ENCODE results near the gene SSX5.
"Not testable (repeated sequence)": the region's sequence is repeated elsewhere in the genome, so short reads cannot be mapped to it uniquely, and the experiment has no call there.

The SSX5 gene, protein sequence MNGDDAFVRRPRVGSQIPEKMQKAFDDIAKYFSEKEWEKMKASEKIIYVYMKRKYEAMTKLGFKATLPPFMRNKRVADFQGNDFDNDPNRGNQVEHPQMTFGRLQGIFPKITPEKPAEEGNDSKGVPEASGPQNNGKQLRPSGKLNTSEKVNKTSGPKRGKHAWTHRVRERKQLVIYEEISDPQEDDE

GRCh38 chrX:48196745-48197201 lies at the start of gene SSX5:
Gene SSX5 (minus strand): TSS chrX:48196795. CDS start chrX:48195358, 1,437 bp downstream.
- DNase-seq (ENCODE audit: extremely low spot score, insufficient read length, low read depth) (no peak), FAIRE-seq (no peak)

- not testable (repeated sequence) for DNase-seq (ENCODE audit: extremely low spot score, insufficient read length, low read depth); FAIRE-seq
These were observed 27.6 kb upstream of the SSX5 start for GRCh38 chrX:48224196-48224595.

GRCh38 chrX:48214341-48214740 lies 17.7 kb upstream of the SSX5 start:
- not testable (repeated sequence) for FAIRE-seq; DNase-seq (ENCODE audit: extremely low spot score, insufficient read length, low read depth)

DNA sequence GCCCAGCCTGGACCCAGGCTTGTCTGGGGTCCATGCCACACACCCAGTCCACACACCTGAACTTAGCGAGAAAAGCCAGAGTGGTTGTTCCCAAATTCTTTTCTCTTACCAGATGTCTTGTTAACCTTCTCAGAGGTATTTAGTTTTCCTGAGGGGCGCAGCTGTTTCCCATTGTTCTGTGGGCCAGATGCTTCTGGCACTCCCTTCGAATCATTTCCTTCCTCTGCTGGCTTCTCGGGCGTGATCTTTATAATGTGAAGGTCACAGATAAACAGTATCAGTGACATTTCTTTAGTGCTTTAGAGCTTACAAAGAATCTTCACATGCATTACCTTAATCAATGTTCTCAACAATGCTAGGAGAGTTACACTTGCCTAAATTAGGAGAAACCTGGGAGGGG lies 6.6 kb downstream of the SSX5 start:
- not testable (repeated sequence) for DNase-seq (ENCODE audit: extremely low spot score, insufficient read length, low read depth); FAIRE-seq

GRCh38 chrX:48181882-48182281 lies 14.7 kb downstream of the SSX5 start:
- not testable (repeated sequence) for DNase-seq (ENCODE audit: extremely low spot score, insufficient read length, low read depth); FAIRE-seq

- DNase-seq (ENCODE audit: extremely low spot score, insufficient read length, low read depth) (no peak), FAIRE-seq (no peak)
These were observed 15.8 kb downstream of the SSX5 start for GRCh38 chrX:48180811-48181210.

- no peak for FAIRE-seq
- no peak for DNase-seq (ENCODE audit: extremely low spot score, insufficient read length, low read depth)
These were observed 16.9 kb downstream of the SSX5 start for GRCh38 chrX:48179691-48180090.

DNA sequence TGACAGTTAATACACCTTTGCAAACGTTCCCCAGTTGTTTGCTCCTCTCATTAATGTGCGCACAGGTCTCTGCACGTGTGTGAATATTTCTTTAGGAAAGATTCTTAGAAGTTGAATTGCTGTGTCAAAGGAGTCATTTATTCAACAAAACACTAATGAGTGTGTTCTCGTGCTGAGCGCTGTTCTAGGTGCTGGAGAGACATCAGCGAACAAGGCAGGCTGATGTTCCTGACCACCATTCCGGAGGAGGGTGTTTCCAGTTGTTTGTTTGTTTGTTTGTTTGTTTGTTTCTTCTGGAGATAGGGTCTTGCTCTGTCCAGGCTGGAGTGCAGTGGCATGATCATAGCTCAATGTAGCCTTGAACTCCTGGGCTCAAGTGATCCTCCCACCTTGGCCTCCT lies 30.3 kb downstream of the SSX5 start:
- not testable (repeated sequence) for DNase-seq (ENCODE audit: extremely low spot score, insufficient read length, low read depth); FAIRE-seq

DNA sequence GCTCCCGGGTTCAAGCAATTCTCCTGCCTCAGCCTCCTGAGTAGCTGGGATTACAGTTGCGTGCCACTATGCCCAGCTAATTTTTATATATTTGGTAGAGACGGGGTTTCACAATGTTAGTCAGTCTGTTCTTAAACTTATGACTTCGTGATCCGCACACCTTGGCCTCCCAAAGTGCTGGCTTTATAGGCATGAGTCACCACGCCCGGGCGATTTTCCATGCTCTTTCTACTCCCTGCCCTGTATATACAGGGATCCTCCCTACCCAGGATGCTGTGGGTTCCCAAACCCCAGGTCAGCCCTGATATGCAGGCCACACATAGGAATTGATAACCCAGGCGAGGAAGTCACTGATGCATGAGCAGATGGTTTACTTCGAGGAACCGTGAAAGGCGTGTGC lies 31.4 kb downstream of the SSX5 start:
- no peak for FAIRE-seq
- DNase-seq (ENCODE audit: extremely low spot score, insufficient read length, low read depth): no peak

- no peak for FAIRE-seq
- DNase-seq (ENCODE audit: extremely low spot score, insufficient read length, low read depth): no peak
These were observed 40.6 kb downstream of the SSX5 start for GRCh38 chrX:48156014-48156413.

- DNase-seq (ENCODE audit: extremely low spot score, insufficient read length, low read depth) (no peak), FAIRE-seq (no peak)
These were observed 41.8 kb downstream of the SSX5 start for GRCh38 chrX:48154796-48155195.

- no peak for FAIRE-seq
These were observed 42.8 kb downstream of the SSX5 start for GRCh38 chrX:48153769-48154168.

GRCh38 chrX:48142697-48143096 lies 53.9 kb downstream of the SSX5 start:
- peak; percentile 68 for FAIRE-seq
- DNase-seq (ENCODE audit: extremely low spot score, insufficient read length, low read depth): not testable (repeated sequence)

More at GRCh38 chrX:48153769-48154168, 42.8 kb downstream of the SSX5 start:
- DNase-seq (ENCODE audit: extremely low spot score, insufficient read length, low read depth): no peak

DNA sequence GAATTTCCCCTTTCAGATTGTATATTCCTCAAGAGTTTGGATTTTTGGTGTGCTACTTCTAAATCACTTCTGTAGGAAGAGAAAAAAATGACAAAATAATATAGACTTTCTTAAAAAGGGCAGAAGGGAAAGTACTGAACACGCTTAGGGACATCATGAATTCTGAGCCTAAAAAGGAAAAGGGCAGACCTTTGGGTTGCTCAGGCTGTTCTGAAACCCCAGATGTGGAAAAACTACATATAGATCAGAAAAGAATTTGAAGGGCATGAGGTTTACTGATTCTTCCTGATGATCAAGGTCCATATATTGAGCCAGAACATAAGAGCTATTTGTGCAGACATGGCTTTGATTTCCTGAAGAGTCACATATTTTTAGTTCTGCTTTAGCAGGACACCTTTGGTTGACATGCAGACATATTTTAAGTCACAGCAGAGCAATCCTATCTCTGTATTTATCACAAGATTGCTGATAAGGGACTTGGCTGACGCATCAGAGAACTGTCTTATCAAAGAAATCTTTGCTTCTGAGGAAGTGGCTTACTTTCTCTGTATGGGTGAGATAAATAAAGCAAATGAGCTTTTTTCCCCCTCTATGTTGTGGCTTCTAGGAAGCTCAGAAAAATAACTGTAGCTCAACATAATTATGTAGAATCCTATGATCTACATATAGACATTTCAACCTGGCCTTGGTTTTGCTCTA lies 54.6 kb downstream of the SSX5 start:
- not testable (repeated sequence) for DNase-seq (ENCODE audit: extremely low spot score, insufficient read length, low read depth)
- peak; percentile 44 for FAIRE-seq

DNA sequence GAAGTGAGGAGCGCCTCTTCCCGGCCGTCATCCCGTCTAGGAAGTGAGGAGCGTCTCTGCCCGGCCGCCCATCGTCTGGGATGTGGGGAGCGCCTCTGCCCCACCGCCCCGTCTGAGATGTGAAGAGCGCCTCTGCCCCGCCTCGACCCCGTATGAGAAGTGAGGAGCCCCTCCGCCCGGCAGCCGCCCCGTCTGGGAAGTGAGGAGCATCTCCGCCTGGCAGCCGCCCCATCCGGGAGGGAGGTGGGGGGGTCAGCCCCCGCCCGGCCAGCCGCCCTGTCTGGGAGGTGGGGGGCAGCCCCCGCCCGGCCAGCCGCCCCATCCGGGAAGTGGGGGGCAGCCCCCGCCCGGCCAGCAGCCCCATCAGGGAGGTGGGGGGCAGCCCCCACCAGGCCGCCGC lies 57.5 kb downstream of the SSX5 start:
- not testable (repeated sequence) for FAIRE-seq

More for the DNA sequence above, 57.5 kb downstream of the SSX5 start:
- not testable (repeated sequence) for DNase-seq (ENCODE audit: extremely low spot score, insufficient read length, low read depth)
